Hematopoietic multipotent progenitor cell treated with erythropoietin and hydrocortisone succinate and interleukin-3 and kit ligand, for 15 days (in vitro differentiated cells): Measurements from ENCODE around the gene OSBPL5.
"Not testable (repeated sequence)": the region's sequence is repeated elsewhere in the genome, so short reads cannot be mapped to it uniquely, and the experiment has no call there.

Source experiments
- DNase-seq: peaks from one replicate; pipeline ENCODE4 v3.0.0-alpha.2; 2015; ENCODE audit warnings: low spot score

OSBPL5 gene

GRCh38 chr11:3121416-3121815 is 43.7 kb downstream of the OSBPL5 start:
- no peak for DNase-seq

- DNase-seq = no peak
These were observed 44.9 kb downstream of the OSBPL5 start for GRCh38 chr11:3120071-3120792.

- DNase-seq = no peak
These were observed 45.8 kb downstream of the OSBPL5 start for GRCh38 chr11:3119141-3119821.

DNA sequence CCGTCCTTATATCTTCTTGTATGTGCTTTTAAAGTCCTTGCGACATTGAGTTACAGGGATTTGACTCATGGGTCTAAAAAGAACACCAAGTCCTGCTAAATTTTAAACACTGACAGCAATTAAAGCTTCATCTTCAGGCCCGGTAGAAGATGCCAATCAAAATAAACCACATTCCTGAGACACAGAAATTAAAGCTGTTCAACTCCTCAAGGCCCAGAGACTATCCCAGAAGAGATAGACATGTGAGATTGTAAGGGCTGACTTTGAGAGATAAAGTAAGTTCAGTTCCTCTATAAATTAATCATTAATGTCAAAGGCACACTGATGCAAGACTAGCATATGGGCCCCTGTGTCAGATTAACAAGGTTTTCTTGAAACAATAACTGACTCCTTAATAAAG is 49.8 kb downstream of the OSBPL5 start:
- no peak for DNase-seq

- DNase-seq = not testable (repeated sequence)
These were observed 51.4 kb downstream of the OSBPL5 start for GRCh38 chr11:3113661-3114060.

GRCh38 chr11:3111919-3112690 is 53.0 kb downstream of the OSBPL5 start:
- DNase-seq = no peak

GRCh38 chr11:3111466-3111865 is 53.6 kb downstream of the OSBPL5 start:
- no peak for DNase-seq

- DNase-seq = peak; percentile 66
These were observed 55.0 kb downstream of the OSBPL5 start for GRCh38 chr11:3109921-3110706.

DNA sequence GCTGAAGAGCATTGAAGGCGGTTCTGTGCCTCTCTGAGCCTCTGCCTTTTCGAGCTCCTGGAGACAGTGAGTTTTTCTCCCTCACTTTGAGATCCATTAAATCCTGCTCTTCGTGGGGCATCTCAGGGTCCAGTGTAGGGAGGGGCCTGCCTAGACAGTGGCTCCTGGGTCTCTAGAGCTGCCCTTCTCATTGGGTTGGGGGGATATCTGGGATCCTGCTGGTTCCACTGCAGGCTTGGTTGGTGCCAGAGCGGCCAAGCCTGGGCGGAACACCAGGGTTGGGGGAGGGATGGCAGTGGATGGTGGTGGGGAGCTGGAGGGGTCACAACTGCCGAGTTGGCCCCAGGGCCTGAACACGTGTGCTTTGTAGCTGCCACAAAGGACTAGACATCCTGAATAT is 55.7 kb downstream of the OSBPL5 start:
- no peak for DNase-seq

GRCh38 chr11:3108183-3108721 is 56.9 kb downstream of the OSBPL5 start:
- DNase-seq = no peak

DNA sequence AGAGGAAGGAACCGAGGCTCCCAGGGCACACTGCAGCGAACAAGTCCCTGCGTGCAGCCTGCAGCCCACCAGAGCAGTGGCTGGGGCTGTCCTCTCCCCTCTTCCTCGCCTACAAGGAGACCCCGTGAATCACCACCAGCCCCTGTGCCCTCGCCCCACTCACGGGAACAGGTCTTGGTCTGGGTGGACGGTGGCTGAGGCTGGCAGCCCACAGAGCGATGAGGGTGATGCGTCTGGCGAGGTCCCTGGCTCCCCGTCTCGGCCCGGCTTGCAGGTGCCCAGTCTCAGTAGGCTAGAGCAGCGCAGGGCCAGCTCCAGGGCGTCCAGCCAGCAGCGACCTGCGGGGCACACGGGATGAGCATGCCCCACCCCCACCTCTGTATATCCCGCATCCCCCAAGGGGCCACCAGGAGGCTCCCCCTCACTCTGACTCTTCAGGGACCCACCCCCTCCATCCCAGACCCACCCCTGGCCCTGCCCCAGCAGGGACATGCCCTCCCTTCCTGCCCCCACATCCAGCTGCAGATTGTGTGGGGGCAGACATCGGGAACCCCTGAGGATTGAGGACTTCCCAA is 57.4 kb downstream of the OSBPL5 start:
- no peak for DNase-seq

- no peak for DNase-seq
These were observed 58.2 kb downstream of the OSBPL5 start for GRCh38 chr11:3106736-3107524.

- DNase-seq = no peak
These were observed 59.0 kb downstream of the OSBPL5 start for GRCh38 chr11:3105791-3106735.

GRCh38 chr11:3104961-3105790 is 59.9 kb downstream of the OSBPL5 start:
- no peak for DNase-seq

- no peak for DNase-seq
These were observed 60.9 kb downstream of the OSBPL5 start for GRCh38 chr11:3104051-3104714.

DNA sequence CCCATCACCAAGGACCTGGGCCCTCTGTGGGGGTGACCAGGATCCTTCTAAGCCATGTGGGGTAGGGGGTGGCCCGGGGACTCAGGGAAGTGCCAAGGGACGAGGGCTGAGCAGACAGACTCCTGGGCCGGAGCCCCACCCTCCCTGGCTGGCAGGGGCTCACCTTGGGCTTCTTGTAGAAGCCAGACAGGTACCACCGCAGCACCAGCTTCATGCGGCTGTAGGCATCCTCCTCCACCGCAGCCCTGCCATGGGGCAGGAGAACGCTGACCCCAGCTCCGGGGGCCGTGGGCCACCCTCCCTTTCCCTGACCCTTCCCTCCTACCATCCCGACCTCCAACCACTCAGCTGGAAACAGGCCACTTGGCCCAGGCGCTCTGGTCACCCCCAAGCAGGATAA is 62.0 kb downstream of the OSBPL5 start:
- DNase-seq = no peak

DNA sequence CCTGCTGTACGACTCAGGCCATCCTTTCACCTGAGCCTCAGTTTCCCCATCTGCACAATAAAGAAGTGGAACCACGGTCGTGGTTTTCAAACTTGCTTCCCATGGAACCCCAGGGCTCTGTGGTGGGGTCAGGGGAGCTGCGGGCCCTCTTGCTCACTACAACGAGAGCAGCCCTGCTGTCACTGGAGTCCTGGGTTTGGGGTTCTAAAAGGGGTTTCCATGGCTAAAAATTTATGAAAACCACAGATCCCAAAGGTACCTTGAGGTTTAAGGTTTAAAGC is 62.5 kb downstream of the OSBPL5 start:
- no peak for DNase-seq

- no peak for DNase-seq
These were observed 63.0 kb downstream of the OSBPL5 start for GRCh38 chr11:3101921-3102640.
